ENCODE results near the gene MUC6. TPM values are rescaled to one million over a fixed set of nuclear protein-coding genes. Genes with fewer than 3 reads are reported as not detected.

Gene MUC6
- polyA plus RNA-seq, 5 donors = 0.24 to 0.57 (median 0.54) TPM

DNA sequence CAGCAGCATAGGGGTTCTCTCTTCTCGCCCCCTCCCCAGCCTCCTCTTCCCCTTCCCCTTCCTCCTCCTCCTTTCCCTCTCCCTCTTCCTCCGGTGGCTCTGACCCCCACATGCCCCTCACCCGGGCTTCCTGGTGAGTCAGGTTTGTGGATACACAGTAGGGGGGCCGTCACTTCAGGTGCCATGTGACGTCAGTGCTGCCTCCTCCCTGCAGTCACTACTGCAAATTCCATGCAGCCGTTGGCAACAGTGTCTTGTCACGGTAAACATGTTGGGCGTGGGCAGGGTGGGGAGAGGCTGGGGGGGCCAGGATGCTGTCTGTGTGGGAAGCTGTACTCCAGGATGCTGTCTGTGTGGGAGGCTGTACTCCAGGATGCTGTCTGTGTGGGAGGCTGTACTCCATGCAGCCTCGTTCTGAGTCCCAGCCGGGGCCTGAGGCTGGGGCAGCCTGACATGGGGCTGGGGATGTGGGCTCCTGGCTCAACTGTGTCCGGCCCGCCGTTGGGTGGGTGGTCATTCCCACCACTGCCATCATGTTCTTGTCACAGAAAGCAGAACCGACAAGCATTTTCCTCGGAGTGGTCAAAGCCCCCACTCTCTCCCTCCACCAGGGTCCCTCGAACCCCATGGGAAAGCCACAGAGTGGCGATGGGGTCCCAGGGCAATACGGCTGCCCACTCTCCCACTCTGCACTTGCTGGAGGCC lies 35.8 kb upstream of the MUC6 start:
- no peak for DNase-seq

DNA sequence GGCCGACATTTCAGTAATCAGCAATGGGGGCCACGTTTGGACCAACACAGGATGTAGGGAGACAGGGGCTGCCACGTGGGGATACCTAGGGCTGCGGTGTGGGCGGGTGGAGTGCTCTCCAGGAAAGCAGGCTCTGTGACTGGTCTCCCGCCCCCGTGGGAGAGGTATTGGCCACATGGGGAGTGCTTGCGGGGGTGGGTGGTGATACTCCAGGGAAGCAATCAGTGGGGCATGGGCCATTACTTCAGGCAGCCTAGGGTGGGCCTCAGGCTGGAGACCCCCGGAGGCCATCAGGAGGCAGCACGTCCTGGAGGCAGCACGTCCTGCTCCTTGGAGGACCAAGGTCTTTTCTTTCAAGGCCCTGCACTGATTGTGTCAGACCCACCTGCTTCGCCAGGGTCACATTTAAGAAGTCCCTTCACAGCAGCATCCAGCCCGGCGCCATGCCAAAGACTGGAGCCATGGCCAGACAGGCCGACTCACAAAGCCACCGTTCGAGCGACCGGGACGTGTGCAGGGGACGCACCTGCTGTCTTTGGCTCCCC lies 35.1 kb upstream of the MUC6 start:
- no peak for DNase-seq

DNA sequence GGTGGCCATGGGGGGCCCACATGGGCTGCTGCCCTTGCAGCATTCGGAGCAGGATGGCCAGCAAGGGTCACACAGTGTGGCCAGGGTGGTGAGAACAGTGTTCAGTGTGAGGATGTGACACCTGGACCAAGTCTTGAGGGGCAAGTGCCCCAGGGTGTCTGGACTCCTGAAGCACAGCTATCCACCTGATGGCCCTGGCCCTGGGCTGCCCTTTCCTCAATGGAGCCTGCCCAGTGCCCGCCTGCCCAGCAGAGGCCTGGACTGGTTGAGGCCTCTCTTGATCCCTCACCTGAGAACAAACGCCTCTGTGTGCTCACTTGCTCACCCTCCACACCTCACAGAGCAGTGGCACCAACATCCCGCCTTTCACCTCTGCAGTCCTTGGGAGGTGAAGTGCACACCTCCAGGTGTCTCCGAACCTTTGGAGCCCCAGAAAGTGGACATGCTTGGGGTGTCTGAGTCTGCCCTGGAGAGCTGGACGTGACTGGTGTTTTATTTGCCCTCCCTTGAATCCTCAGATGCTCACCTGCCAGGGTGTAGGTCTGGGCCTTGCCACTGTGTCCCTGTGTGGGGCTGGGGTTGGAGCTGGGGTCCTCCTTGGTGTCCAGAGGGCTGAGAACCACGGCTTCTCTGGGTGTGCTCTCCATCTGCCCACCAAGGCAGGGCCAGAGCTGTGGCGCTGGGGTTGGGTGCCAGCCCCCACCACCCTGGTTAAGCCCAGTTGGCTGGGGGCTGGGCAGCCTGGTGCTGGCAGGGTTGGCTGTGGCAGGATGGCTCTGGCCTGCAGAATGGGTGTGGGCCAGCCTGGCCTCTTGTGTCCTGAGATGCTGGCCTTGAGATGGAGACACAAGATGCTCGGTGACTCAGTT lies 34.3 kb upstream of the MUC6 start:
- DNase-seq = no peak

DNA sequence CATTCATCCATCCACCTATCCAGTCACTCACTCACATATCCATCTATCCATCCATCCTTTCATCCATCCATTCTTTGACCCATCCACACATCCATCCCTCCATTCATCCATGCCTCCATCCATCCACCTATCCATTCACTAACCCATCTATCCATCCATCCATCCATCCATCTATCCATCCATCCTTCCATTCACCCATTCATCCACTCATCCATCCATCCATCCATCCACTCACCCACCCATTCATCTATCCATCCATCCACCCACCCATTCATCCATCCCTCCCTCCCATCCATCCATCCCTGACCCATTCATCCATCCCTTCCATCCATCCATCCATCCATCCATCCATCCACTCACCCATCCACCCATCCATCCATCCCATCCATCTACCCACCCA lies 33.2 kb upstream of the MUC6 start:
- DNase-seq = no peak

DNA sequence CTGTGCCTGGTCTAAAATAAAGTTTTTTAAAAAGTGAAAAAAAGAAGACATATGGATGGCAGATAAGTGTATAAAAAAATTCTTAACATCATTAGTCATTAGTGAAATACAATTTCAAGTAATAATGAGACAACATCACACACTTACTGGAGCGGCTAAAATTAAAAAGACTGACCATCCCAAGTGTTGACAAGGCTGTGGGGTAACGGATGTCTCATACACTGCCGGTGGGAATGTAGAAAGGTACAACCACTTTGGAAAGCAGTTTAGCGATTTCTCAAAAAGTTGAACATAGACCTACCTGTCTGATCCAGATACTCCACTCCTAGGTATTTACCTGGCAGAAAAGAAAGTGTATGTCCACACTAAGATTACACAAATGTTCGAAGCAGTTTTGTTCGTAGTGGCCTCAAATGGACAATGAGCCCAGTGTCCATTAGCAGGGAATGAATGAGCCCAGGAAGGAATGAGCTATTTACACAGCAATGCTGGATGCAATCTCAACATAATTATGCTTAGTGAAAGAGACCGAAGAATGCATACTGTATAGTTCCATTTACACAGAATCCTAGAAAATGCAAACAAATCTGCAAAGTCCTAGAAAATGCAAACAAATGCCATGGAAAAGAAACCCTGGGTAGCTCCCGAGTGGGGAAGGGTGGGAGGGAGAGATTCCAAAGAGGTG lies 31.4 kb upstream of the MUC6 start:
- no peak for DNase-seq

DNA sequence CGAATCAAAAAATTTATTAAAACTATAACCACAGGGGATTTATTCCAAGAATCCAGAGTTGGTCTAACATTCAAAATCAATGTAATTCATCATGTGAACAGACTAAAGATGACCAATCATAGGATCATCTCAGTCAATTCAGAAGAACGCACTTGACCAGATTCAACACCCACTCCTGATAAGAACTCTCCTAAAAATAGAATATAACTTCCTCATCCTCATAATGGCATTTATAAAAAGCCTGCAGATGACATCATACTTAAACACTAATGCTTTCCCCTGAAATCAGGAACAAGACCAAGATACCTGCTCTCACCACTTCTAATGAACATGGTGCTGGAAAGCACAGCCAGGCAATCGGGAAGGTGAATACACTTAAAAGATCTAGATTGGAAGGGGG lies 27.6 kb upstream of the MUC6 start:
- no peak for DNase-seq

DNA sequence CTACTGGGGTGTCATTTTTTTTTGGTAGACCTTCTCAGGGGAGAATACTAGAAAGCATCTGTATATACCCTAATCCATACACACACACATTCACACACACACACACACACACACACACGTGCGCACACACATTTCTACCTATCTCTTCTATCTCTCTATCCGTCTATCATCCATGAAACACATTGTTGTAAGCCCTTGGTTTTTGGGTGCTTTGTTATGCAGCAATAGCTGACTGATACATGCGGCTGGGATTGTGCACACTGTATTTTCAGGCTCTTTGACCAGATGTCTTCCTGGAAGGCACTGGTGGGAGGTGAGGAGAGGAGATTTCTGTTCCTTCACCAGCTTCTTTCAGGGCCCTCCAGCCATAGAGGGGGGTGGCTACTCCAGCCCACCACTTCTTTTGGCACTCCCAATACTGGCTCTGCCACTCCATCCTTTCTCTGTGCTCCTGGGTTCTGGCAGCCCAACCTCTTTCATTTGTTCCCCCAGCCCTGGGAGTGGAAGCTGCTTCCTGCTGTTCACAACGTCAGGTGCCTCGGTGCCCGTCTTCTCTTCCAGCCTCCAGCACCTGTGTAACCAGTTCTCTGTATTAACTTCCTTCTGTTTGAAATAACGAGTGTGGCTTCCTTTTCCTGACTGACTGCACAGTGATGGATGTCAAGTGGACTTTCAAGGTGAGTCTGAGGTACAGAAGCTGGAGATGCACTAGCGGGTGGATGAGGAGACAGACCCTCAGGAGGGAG lies 25.7 kb upstream of the MUC6 start:
- no peak for DNase-seq

DNA sequence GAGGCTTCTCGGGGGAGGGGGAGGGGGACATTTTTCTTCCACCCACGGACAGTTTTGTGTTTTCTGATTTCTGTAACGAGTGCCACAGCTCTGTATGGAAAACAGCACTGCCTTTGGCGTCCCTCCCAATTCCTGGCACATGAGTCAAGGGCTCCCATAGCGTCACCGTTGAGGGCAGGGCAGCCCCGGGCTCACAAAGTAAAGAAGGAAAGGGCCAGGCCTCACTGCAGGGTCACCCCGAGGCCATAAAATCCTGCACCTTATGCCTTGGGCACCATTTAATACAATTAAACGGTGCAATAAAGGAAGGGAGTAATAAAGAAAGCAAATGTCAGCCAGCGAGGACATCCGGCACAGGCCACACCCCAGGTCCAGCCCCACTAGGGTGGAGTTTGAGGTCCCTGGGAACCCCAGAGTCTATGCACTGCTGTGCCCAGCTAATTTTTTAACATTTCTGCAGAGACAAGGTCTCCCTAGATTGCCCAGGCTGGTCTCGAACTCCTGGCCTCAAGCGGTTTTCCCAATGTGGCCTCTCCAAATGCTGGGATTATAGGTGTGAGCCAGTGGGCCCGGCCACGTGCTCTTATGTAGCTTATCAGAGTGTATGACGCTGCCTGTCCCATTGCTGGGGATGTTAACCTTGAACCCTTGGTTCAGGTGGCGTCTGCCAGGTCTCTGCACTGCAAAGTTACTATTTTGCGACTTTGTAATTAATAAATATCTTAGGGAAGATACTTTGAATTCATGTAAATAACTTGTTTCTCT lies 24.5 kb upstream of the MUC6 start:
- no peak for DNase-seq

DNA sequence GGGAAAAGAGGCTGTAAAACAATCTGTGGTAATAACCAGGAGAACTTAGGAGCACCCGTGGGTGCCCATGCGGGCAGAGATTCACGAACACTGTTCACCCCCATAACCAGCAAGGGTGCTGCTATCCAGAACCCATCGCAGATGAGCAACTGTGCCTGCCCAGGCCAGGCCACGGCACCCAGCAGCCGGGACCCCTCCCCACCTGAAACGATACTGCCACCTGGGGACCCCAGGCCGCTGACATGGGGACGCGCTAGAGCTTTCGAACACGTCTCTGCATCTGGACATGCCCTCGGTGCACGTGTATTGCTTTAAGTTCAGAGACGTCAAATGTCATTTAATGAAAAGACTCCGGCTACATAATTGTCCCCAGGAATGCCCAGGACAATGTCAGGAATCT lies 23.9 kb upstream of the MUC6 start:
- no peak for DNase-seq

DNA sequence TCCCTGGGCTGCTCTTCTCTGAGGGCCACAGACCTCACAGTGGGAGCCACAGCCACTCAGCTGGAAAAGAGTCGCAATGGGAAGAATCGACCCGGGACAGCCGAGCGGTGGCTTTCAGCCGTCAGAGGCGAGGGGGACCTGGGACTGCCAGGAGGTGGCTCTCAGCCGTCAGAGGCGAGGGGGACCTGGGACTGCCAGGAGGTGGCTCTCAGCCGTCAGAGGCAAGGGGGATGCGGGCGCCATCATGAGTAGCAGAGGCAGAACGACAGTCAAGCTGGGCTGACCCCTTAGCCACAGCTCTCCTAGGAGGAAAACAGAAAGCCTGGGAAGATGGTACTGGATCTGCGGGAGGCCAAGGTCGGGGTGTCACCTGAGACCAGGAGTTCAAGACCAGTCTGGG lies 23.2 kb upstream of the MUC6 start:
- no peak for DNase-seq

DNA sequence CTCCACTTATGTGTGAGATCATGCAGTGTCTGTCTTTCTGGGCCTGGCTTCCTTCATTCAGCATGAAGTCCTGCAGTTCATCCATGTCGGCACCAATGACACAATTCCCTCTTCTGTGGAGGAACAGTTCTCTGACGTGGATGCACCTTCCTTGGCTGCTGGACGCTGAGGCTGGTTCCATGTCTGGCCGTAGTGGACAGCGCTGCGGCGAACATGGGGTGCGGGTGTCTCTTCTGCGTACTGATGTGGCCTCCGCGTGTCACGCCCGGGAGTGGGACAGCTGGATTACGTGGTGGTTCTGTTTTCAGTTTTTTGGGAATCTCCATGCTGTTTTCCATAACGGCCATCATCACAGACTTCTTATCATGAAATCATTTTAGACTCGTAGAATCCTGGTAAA lies 21.3 kb upstream of the MUC6 start:
- no peak for DNase-seq

DNA sequence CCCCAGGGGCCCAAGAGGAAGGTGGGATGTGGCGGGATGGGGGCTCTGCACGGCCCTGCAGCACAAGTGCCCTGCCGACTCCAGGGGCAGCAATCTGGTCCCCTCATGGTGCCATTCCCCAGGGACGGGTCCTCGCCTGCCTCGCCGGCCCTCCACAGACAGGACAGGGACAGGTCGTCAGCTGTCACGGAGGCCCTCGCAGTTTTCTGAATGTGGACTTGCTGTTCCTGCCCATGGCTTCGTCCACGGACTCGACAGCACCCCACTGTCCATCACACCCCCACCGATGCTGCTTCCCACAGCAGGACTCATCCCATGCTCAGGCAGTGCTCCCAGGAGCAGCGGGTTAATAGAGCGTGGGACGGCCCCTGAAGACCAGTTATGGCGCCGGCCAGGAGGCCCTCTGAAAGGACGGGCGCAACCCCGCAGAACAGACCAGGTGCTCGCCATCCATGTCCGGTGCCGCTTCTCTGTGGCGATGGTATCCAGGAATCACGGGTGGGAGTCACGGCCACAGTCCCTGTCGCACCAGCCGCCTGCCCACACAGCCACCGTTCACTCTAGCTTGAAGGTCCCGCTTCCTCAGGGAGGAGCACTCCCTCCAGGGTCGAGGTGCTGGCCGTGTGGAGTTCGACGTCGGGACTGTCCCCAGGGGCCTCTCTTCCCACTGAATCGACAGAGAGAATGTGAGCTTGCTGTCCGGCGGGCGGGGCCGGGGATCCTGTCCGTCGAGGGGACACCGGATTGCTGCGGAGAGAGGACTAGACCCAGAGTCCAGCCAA lies 19.7 kb upstream of the MUC6 start:
- DNase-seq = no peak

DNA sequence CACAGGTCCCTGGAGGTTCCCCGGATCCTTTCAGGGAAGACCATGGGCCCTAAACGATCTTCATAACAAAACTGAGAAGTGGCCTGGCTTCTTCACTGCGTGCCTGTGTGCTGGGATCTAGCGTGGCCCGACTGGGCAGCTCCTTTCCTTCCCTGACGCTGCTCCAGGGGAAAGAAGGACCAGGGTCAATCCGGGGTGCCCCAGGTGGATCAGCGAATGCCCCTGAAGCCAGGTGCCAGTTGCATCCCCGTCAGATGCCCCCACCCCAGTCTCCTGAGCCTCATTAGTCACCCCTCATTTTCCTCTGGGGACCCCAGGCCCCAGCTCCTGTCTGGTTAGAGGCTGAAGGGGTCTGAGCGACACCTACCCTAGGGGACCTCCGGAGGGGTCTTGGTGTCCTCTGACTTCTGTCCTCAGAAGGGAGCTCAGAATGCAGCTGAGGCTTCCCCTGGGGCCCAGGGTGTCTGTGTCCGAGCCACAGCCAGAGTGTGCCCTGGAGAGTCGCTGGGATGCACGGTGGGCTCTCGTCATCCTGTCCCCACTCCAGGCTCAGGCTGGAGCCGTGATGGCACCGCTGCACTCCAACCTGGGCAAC lies 18.7 kb upstream of the MUC6 start:
- DNase-seq = no peak

DNA sequence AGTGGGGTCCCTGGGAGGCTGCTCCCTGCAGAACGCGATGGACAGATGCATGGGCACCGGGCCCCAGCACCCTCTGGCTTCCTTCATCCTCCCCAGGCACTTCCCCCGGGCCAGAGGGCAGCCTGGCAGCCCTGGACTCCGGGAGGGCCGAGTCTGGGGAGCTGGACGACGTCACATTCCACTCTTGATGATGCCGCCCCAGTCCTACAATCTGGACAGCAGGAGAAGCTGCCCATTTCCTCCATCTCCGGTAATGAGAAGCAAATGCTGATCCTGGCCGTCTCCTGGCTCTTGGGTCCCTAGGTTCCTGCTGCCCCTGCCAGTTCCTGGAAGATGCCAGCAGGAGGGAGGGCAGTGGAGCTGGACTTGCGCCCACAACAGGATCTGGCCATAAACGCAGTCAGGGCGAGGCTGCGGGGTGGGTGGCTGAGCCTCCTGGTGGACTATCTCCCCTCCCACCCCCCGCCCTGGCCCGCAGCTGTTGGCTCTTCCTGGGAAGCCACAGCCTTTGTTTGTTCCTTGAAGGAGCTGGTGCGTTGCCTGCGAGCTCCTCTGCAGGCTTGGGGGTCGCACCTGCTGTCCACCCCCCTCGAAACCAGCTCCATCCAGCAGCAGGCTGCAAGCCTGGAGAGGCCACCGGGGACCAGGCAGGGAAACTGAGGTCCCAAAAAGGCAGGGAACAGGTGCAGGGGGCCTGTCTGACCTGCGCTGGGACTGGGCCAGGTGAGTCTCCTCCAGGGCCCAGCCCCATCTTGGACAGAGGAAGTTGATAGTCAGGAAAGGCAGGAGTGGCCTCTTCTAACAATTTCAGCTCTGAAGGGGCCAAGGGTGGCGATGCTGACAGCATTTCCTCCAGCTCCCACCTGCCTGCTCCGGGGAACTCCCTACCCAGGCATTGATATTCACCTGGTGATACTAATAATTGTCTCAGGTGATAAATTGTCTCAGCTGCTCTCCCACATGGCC lies 17.9 kb upstream of the MUC6 start:
- DNase-seq = no peak

DNA sequence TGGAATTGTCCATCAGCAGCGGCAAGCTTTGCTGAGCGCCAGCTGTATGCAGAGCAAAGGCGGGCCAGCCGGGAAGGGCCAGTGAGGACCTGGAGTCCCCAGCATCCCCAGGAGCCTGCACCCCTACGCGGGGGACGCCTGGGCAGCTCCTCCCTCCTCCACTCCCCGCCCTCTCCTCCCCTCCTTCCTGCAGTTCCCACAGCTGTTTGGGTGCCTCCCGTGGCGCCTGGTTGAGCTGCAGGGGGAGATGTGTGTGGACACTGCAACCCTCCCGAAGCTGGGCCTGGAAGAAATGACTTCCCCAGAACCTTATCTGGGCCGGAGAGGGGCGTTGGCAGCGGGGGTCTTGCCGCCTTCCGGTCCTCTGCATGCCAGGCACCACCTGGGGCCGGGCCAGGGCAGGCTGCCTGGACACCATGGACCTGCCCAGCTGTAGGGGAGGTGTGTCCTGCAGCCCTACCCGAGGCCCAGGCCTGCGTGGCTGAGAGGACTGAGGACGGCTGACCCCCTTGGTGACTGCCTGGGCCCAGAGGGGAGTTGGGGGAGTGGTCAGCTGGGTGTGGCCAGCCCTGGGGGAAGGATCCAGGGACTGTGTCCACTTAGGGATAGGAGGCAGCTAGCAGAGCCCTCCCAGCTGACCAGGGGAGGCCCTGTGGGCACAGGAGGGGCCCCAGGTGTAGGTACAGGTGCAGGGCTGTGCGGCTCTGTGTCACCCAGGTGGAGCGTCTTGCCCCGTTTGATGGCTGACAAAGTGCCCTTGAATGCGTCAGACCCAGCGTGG lies 16.8 kb upstream of the MUC6 start:
- no peak for DNase-seq

DNA sequence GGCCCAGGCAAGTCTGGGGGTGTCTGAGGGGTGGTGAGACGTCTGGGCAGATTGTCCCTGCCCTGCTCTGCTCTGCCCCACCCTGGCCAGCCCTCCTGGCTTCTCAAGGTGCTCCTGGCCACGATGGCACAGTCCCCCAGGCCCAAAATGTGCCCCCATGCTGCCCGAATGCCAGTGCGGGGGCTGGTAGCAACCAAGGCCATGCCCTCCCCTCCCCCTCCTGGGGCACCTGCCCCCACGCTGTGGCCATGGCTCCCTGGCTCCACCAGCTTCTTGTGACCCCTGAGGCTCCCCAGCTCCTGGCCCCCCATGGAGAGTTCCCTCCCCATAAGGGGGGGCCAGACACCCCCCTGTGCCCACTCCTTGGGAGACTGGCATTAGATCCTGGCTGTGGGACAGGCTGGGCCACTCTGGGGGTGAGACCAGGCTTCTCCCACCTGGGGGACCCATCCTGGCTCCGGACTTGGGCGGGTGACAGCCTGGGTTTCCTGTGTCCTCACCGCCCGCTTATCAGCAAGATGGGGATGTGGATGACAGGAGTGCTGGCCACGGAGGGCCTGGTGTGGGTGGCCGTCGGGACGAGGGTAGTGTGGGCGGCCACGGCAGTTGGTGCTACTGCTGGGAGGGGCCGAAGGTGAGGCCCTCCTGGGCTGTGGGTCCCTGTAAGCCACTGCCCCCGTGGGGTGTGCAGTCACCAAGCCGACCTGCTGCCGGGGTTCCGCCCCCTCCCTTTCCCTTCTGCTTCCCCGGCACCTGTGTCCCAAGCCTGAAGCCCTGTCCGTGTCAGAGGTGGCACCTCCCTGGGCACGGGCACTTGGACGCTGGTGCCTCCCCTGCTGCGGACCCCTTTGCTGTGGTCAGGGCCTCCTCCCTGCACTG lies 15.9 kb upstream of the MUC6 start:
- no peak for DNase-seq

Measured in right lung (tissue), 5 donors.